ENCODE data around the gene FAM107B. TPM values are rescaled to one million over a fixed set of nuclear protein-coding genes. Genes with fewer than 3 reads are reported as not detected.

Gene FAM107B
- polyA plus RNA-seq, 3 donors: 90.6 to 121 (median 117) TPM

GRCh38 chr10:14540611-14541010 is 234.1 kb downstream of the FAM107B start:
- no peak for DNase-seq (ENCODE audit: extremely low read depth in 1 of 11, low read depth in 9 of 11, low spot score in 4 of 11)

- DNase-seq (ENCODE audit: extremely low read depth in 1 of 11, low read depth in 9 of 11, low spot score in 4 of 11): no peak
These were observed 234.6 kb downstream of the FAM107B start for GRCh38 chr10:14540062-14540461.

- DNase-seq (ENCODE audit: extremely low read depth in 1 of 11, low read depth in 9 of 11, low spot score in 4 of 11): no peak
These were observed 235.5 kb downstream of the FAM107B start for GRCh38 chr10:14539176-14539575.

GRCh38 chr10:14536241-14537213 is 238.2 kb downstream of the FAM107B start:
- peak in 6 of 11 donors; percentile 32 to 66 (median 42) for DNase-seq (ENCODE audit: extremely low read depth in 1 of 11, low read depth in 9 of 11, low spot score in 4 of 11)

- no peak for DNase-seq (ENCODE audit: extremely low read depth in 1 of 11, low read depth in 9 of 11, low spot score in 4 of 11)
These were observed 239.1 kb downstream of the FAM107B start for GRCh38 chr10:14535457-14536130.

GRCh38 chr10:14534152-14534551 is 240.5 kb downstream of the FAM107B start:
- no peak for DNase-seq (ENCODE audit: extremely low read depth in 1 of 11, low read depth in 9 of 11, low spot score in 4 of 11)

- no peak for DNase-seq (ENCODE audit: extremely low read depth in 1 of 11, low read depth in 9 of 11, low spot score in 4 of 11)
These were observed 241.4 kb downstream of the FAM107B start for GRCh38 chr10:14533295-14533694.

- DNase-seq (ENCODE audit: extremely low read depth in 1 of 11, low read depth in 9 of 11, low spot score in 4 of 11): no peak
These were observed 242.0 kb downstream of the FAM107B start for GRCh38 chr10:14532473-14533251.

- DNase-seq (ENCODE audit: extremely low read depth in 1 of 11, low read depth in 9 of 11, low spot score in 4 of 11): no peak
These were observed 242.7 kb downstream of the FAM107B start for GRCh38 chr10:14531974-14532373.

- no peak for DNase-seq (ENCODE audit: extremely low read depth in 1 of 11, low read depth in 9 of 11, low spot score in 4 of 11)
These were observed 244.2 kb downstream of the FAM107B start for GRCh38 chr10:14530465-14530864.

- no peak for DNase-seq (ENCODE audit: extremely low read depth in 1 of 11, low read depth in 9 of 11, low spot score in 4 of 11)
These were observed 245.3 kb downstream of the FAM107B start for GRCh38 chr10:14529351-14529750.

- DNase-seq (ENCODE audit: extremely low read depth in 1 of 11, low read depth in 9 of 11, low spot score in 4 of 11): no peak
These were observed 246.2 kb downstream of the FAM107B start for GRCh38 chr10:14528450-14528849.

- DNase-seq (ENCODE audit: extremely low read depth in 1 of 11, low read depth in 9 of 11, low spot score in 4 of 11): no peak
These were observed 246.8 kb downstream of the FAM107B start for GRCh38 chr10:14527915-14528314.

GRCh38 chr10:14527134-14527844 is 247.4 kb downstream of the FAM107B start:
- no peak for DNase-seq (ENCODE audit: extremely low read depth in 1 of 11, low read depth in 9 of 11, low spot score in 4 of 11)

- DNase-seq (ENCODE audit: extremely low read depth in 1 of 11, low read depth in 9 of 11, low spot score in 4 of 11): no peak
These were observed 248.4 kb downstream of the FAM107B start for GRCh38 chr10:14526326-14526725.

- no peak for DNase-seq (ENCODE audit: extremely low read depth in 1 of 11, low read depth in 9 of 11, low spot score in 4 of 11)
These were observed 249.9 kb downstream of the FAM107B start for GRCh38 chr10:14524691-14525324.

- DNase-seq (ENCODE audit: extremely low read depth in 1 of 11, low read depth in 9 of 11, low spot score in 4 of 11): no peak
These were observed 251.4 kb downstream of the FAM107B start for GRCh38 chr10:14523286-14523685.

- DNase-seq (ENCODE audit: extremely low read depth in 1 of 11, low read depth in 9 of 11, low spot score in 4 of 11): no peak
These were observed 254.9 kb downstream of the FAM107B start for GRCh38 chr10:14519785-14520184.
